Measurements from ENCODE around the gene MRPS6.

GRCh38 chr21:34128674-34129038, 55.3 kb downstream of the MRPS6 start:
- no peak for TF ChIP-seq CTCF (IDR thresholded peaks at IDR 0.05)
- no peak for TF ChIP-seq POLR2A (IDR thresholded peaks at IDR 0.05)
